Astrocyte of the cerebellum (primary cell): Measurements from ENCODE around the gene AIG1.

Experiments used
- DNase-seq: peaks from one replicate; pipeline ENCODE4 v3.0.0-alpha.2; 2011; ENCODE audit warnings: low read depth
- H3K4me3 ChIP-seq: 2 replicates; pipeline ENCODE4 v1.5.1; 2011; ENCODE audit warnings: mild to moderate bottlenecking, low read depth, low read length, moderate library complexity
- CTCF ChIP-seq: IDR thresholded peaks from 2 replicates; pipeline ENCODE4 v1.5.1; 2012; ENCODE audit warnings: low read length, low read depth, moderate library complexity, mild to moderate bottlenecking; ENCODE audit errors: missing control alignments
- in situ Hi-C: cut with HindIII; loops from 2 replicates; pipeline ENCODE4 v1.10.0; 2017; ENCODE audit warnings: low sequenced_read_pairs

Gene AIG1

GRCh38 chr6:143271024-143271423 is 210.3 kb downstream of the AIG1 start:
- no peak for TF ChIP-seq CTCF
- peak; percentile 32 for DNase-seq
- in situ Hi-C loops: no loop called here
- H3K4me3 ChIP-seq: no peak overlapping the region

GRCh38 chr6:143276436-143276835 is 215.7 kb downstream of the AIG1 start:
- H3K4me3 ChIP-seq: no peak overlapping the region
- no peak for TF ChIP-seq CTCF
- in situ Hi-C loops: no loop called here
- DNase-seq: no peak

- DNase-seq: no peak
- no peak overlapping the region for H3K4me3 ChIP-seq
- in situ Hi-C loops: no loop called here
- peak; percentile 44 for TF ChIP-seq CTCF
These were observed 218.7 kb downstream of the AIG1 start for GRCh38 chr6:143279385-143279784.

- H3K4me3 ChIP-seq: no peak overlapping the region
These were observed 223.4 kb downstream of the AIG1 start for GRCh38 chr6:143283887-143284645.

GRCh38 chr6:143286251-143286795 is 225.6 kb downstream of the AIG1 start:
- peak; percentile 73 for DNase-seq
- in situ Hi-C loops: no loop called here
- no peak for TF ChIP-seq CTCF
- no peak overlapping the region for H3K4me3 ChIP-seq

More at GRCh38 chr6:143283887-143284645, 223.4 kb downstream of the AIG1 start:
- peak; percentile 72 for DNase-seq
- in situ Hi-C loops: no loop called here
- no peak for TF ChIP-seq CTCF

- in situ Hi-C loops: no loop called here
- no peak for TF ChIP-seq CTCF
- DNase-seq: no peak
- H3K4me3 ChIP-seq: no peak overlapping the region
These were observed 228.2 kb downstream of the AIG1 start for GRCh38 chr6:143288923-143289322.
